SKM-1 (cell line): ENCODE data around the gene PDE6G.
"Not testable (repeated sequence)": the region's sequence is repeated elsewhere in the genome, so short reads cannot be mapped to it uniquely, and the experiment has no call there.

Source experiments
- DNase-seq: peaks from one replicate; lab custom pipeline; 2025; ENCODE audit not compliant: unreplicated experiment; lab: John Stamatoyannopoulos, UW

Gene PDE6G

DNA sequence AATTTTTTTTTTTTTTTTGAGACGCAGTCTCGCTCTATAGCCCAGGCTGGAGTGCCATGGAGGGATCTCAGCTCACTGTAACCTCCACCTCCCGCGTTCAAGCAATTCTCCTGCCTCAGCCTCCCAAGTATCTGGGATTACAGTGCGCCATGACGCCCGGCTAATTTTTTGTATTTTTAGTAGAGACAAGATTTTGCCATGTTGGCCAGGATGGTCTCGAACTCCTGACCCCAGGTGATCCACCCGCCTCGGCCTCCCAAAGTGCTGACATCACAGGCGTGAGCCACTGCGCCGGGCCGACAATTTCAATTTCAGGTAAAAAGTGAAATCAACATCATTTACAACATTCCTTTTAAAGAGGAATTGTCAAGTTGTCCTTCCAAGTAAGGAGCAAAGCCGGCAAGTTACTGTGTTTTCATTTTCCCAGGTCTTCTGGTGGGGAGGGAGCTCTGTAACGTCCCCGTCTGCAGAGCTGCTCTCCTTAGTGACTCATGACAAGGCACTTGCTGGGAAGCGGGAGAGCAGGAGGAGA lies 20.3 kb downstream of the PDE6G start:
- DNase-seq = no peak

DNA sequence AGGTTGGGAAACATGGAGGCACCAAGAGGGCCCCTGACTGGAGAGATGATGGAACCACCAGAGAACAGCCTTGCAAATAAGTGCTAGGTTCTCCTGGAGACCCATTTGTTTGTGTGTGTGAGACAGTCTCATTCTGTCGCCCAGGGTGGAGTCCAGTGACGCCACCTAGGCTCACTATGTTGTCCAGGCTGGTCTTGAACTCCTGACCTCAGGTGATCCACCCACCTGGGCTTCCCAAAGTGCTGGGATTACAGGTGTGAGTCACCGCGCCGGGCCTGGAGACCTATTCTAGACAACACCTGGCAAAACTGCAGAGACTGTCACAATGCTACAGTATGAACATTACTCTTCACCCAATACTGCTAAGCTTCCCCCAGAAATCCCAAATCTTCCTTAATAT lies 20.9 kb downstream of the PDE6G start:
- no peak for DNase-seq

DNA sequence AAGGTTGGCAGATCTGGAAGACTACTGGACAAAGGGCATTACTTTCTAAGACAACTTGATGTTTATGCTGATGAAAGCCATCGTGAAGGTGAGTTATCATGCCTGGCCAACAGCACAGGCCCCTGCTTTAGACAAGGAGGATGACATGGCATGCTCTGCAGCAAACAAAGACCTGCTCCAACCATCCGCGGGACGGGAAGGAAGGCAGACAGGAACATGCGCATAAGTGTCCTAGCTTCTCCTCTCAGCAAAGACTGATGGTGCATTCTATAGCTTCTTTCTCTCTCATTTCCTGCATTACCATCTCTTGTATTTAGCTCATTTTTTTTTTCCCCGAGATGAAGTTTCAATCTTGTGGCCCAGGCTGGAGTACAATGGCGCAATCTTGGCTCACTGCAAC lies 24.9 kb downstream of the PDE6G start:
- DNase-seq = no peak

DNA sequence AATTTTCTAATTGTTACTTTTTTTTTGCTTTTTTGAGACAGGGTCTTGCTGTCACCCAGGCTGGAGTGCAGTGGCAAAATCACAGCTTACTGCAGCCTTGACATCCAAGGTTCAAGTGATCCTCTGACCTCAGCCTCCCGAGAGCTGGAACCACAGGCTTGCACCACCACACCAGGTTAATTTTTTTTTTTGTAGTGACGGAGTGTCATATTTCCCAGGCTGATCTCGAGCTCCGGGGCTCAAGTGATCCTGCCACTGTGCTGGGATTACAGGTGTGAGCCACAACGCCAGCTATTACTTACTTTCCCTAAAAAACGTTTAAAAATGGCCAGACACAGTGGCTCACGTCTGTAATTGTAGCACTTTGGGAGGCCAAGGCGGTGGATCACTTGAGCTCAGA lies 26.1 kb downstream of the PDE6G start:
- no peak for DNase-seq

- DNase-seq = no peak
Observed at GRCh38 chr17:81621494-81622130, 34.7 kb downstream of the PDE6G start.

- DNase-seq = not testable (repeated sequence)
Observed at GRCh38 chr17:81618307-81618706, 38.0 kb downstream of the PDE6G start.

- DNase-seq = no peak
Observed at GRCh38 chr17:81616877-81617276, 39.5 kb downstream of the PDE6G start.

DNA sequence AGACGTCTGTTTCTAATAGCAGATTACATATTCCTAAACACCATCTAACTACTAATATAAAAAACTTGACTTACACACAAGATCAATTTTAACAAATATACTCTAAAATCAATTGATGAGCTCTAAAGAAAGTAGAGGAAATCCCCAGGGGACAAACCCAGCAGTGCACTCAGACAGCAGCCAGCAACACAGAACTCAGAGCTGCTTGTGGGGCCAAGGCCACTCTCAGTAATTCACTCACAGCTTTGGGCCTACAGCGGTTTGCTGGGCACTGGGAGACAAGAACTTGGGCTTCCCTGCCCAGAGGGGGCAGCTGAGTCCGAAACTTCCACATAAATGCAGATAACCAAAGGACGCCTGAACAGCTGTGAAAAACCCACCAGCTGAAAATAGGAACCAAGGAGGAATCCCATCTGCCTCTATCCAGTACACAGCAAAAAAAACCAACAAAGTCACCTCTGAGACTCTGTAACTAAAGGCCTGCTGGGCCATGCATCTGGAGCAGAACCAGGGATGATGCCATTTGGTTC lies 40.9 kb downstream of the PDE6G start:
- no peak for DNase-seq

- no peak for DNase-seq
Observed at GRCh38 chr17:81612172-81612970, 44.0 kb downstream of the PDE6G start.

DNA sequence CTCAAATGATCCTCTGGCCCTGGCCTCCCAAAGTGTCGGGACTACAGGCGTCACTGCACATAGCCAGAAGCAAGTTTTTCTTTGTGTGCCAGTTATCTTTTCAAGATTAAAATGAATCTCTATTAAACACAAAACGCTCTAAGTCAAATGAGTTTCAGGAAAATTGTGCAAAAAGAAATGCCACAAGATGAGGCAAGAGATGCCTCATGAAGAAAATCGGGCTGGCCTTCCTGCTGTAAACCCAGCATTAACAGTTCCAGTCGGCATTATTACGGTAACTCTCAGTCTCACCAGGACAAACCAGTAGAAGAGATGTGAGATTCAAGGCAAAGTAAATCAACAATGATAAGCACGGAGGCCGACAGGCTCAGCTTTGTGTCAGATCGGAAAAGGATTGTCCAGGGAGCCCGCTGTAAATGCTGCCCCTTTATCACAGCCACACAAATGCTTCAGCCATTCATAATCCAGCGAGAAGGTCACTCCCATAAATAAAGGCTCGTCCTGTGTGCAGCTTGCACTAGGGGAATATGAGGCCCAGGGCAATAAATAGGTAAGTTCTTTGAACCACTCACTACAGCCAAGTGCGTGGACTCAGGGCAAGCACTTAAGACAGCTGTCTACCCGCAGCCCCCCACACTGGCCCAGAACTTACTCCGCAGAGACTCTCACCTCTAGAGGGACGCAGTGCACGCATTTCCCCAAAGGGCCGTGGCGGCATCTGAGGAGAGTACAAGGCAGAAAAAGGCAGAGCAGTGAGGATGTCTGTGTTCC lies 46.6 kb downstream of the PDE6G start:
- DNase-seq = no peak

DNA sequence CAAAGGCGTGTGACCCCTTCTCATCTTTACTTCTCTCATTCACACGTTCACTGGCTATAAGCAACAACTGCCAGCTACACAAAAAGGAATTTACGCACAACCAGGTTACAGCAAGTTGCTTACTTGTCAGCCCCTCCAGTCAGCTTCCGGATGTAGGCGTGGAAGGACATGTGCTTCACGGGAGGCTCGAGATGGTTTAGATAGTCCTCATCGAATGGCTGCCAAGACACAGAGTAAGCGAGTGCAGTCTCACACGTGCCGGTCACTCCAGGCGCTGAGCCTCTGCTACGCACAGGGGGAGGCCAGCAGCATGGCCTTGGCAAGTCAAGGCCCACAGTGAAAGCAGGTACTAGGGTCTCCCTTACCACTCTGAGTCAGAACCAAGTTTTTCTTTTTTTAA lies 47.7 kb downstream of the PDE6G start:
- DNase-seq = no peak

DNA sequence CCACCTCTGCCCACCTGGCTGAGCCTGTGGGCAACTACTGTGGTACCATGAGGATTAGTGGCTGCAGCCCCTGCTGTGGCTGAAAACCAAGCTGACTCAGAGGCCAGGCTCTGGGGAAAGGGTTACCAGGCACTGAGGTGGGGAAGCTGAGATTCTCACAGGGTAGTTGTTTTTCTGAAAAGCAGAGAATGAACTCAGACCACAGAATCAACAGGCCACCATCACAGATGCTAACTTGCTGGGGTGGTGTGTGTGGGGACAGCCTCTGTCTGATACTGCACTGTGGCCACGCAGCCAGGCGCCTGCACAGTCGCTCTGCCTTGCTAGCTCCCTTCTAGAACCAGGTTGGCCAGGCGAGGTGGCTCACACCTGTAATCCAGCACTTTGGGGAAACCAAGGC lies 48.3 kb downstream of the PDE6G start:
- DNase-seq = no peak

GRCh38 chr17:81607431-81607830 lies 48.9 kb downstream of the PDE6G start:
- no peak for DNase-seq

DNA sequence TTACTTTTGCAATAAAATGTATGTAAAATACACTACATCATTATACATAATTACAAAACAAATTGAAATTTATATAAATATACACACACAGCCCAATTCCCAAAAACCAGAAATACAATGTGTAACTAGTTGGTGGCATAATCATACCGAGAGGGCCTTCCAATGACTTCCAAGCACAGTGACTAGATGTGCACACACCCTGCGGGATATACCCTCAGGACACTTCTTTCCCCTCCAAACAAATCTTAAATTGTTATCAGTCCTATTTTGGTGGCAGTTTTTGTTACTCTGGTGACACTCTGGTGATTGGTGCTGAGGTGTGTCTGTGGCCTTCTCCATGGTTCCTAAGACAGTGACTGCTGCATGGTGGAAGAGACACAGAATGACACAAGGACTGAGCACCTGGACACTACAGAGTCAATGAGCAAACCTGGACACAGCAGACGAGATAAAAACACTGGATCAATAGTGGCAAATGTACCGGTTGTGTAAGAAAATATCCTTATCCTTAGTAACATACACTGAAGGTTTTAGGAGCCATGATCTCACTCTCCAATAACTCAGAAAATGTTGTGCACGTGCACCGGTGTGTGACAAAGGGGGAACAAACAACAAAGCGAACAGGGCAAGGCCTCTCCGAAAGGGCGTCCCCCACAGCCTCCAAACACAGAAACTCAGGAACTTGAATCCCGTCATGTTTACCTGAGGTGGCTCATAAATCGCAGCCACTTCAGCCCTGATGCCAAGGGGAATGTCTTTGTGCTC lies 52.3 kb downstream of the PDE6G start:
- DNase-seq = no peak

DNA sequence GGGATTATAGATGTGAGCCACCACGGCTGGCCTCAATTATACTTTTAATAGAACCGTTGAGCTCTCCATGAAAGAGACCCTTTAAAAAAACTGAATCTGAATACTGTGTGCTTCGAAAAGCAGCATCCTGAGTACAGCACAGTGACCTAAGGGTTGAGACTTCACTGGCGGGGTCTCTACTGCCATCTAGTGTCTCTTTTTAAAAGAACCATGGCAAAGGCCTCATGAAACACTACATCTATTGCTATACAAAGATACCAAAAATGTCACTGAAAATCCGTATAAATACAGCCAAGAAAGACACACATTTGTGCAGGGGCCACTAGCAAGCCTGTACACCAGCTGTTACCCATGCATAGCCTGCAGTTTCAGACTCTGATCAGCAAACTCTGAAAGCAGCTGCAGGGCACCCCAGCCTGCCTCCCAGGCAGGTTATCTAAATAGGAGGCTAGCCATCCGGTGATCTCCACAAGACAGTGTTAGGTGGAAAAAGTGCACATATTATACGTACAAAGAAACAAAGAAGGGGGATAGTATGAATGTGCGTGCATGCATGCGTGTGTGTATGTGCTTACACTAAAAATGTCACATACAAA lies 54.7 kb downstream of the PDE6G start:
- peak; percentile 55 for DNase-seq
